Activated T-cell treated with anti-CD3 and anti-CD28 coated beads, Interleukin-2, amount 50 U/mL, for 48 hours (primary cell): Measurements from ENCODE around the gene IL20RA.
A peak's percentile ranks its signal among the peaks of the same experiment; 100 is the strongest.
"Not testable (repeated sequence)": the region's sequence is repeated elsewhere in the genome, so short reads cannot be mapped to it uniquely, and the experiment has no call there.

Experiments used
- DNase-seq, 2 experiments: peaks; one replicate each; pipeline ENCODE4 v3.0.0-alpha.2; 2020

The IL20RA gene

DNA sequence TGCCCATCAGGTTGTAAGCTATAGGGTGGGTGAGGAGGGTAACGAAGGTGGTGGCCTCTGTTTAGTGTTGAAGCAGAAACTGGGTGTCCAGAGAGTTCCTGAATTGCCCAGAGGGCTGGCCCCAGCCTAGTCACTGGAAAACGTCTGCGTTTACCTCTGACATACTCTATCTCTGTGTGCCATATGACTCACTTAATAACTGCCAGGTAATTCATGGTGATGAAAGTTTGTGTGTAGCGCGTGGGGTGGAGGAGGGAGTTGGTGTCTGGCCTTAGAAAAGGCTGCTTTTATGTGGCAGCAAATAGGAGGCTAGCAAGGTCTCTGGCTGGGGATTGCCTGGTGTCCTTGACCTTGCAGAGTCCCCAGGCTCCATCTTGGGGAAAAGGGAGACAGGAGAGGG, 75.3 kb downstream of the IL20RA start:
- DNase-seq = no peak

DNA sequence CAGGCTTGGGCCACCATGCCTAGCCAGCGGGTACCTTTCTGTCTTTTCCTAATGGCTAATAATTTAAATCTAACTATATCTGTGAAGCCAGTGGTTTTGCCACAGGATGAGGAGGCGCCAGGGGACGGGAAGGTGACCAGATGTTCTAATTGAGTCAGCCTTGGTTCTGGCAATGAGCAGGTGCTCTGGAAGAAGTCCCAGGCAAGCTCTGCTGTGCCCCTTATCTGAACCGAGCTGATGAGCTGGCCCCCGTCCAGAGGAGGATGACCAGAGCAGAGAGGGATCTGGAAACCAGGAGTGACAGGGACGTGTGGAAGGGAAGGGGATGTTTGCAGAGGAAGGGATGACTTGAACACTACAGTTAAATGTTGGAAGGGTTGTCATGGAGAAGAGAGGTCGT, 75.9 kb downstream of the IL20RA start:
- DNase-seq = no peak

DNA sequence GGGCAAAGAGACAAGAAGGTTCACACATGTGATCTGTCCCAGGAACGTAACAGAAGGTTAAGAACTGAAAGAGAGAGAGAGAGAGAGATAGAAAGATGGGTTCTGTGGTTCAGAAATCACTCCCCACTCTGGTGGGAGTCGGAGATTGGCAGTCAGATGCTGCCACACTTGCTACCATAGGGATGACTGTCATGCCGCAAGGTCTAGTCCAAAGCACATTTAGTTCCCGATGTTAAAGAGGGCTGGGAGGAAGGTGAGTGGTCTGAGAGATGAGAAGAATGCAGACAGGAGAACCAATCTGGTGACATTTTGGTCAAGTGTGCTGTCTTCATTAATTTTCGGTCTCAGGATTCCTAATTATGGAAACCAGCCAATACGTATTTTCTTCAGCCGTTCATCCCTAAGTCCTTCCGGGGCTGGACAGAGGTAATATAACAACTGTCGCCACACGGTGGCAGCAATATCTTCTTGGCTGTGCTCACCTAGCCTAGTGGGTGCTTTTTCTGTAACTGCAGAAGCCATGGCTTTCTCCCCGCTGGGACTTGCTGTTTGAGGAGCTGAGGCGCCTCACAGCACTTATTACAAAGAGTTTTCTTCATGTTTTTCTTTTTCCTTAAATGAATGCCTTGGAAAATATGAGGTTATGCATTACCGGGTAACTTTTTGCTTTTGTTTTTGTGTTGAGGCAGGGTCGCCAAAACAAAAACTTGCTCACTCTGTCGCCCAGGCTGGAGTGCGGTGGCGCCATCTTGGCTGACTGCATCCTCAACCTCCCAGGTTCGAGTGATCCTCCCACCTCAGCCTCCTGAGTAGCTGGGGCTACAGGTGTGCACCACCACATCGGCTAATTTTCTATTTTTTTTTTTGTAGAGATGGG, 76.7 kb downstream of the IL20RA start:
- DNase-seq = peak; percentile 71 to 76

DNA sequence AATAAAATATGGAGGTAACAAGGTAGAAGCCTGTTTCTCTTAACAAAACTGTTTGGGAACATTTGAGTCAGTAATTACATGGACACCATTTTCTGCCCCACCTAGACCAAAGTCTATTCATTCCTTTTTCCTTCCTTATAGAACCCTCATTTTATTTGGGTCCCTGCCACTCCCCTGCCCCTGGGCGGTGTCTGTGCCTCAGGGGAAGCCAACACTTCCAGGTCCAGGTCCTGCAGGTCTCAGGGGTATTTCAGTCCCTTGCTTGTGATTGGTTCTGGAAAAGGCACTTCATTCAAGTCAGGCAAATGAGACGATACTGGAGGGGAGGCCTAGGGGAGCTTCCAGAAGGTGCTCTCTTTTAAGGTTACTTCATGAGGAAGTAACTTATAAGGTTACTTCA, 80.4 kb downstream of the IL20RA start:
- no peak for DNase-seq

DNA sequence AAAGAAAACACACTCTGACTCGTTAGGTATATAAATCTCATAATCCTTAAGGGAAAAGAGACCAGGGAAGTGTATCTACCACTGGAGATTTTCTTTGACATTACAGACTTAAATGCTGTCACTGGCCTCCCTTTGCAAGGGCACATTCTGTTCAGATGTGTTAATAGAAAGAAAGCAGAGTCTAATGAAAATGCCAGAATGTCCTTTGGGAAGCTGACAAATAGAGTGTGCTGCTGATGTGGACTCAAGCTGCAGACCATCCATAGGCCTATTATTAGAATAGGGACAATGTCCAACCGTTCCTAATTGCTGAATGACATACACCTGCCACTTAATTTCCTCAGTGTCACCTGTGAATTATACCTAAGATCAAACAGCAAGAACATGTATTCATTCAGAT, 81.5 kb downstream of the IL20RA start:
- no peak for DNase-seq

DNA sequence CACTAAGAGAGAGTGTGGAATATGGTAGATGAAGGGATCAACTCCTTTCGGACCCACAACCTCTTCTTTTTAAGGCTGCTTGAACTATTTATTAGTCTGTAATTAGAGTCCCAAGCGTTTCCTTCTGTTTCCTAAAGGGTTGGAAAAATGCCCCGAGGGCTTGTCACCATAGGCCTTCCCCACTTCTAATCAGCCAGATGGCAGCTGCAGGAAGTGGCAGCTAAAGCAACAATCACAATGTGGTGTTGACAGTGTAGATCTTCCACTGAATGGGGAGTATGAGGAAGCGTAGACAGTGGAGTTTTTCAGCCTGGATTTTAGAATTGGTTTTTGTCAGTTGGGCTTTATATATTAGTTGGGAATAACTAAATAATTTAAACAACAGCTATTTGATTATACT, 82.1 kb downstream of the IL20RA start:
- no peak for DNase-seq

DNA sequence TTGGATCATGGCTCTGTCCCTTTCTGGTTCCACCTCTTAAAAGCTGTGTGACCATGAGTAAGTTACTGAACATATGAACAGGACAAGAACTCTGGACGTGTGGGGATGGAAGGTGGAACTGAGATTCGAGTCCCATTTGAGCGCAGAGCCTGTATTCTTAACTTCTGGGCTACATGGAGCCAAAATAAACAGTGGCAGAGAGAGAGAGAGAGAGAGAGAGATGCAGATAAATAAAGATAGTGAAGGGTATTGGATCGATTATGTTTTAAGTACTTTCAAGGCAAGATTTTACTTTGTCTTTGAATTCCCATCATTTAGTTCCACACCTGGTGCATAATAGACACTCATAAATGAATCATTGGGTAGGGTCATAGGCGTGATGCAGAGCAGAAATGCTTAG, 82.9 kb downstream of the IL20RA start:
- no peak for DNase-seq

DNA sequence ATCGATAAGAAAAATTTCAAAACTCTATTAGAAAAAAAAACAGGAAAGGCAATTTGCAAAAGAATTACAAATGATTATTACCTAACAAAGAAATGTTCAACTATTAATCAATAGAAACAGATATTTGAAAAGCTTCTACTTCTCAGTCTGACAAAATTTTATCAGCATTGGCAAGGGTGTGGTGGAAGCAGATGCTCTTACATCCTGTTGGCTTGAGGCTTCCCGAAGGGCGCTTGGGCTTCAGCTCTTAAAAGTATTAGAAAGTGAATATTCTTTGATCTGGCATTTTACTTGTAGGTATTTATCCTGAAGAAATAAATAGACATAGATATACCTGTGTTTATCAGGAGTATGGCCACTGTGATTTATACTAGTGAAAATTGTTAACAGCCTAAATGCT, 84.0 kb downstream of the IL20RA start:
- DNase-seq = no peak

DNA sequence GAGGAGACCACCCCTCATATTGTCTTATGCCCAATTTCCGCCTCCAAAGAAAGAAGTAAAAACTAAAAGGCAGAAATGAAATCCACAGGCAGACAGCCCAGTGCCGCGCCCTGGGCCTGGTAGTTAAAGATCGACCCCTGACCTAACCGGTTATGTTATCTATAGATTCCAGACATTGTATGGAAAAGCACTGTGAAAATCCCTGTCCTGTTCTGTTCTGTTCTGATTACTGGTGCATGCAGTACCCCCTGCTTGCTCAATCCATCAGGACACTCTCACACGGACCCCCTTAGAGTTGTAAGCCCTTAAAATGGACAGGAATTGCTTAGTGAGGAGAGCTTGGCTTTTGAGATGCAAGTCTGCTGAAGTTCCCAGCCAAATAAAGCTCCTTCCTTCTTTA, 84.8 kb downstream of the IL20RA start:
- DNase-seq = not testable (repeated sequence)

DNA sequence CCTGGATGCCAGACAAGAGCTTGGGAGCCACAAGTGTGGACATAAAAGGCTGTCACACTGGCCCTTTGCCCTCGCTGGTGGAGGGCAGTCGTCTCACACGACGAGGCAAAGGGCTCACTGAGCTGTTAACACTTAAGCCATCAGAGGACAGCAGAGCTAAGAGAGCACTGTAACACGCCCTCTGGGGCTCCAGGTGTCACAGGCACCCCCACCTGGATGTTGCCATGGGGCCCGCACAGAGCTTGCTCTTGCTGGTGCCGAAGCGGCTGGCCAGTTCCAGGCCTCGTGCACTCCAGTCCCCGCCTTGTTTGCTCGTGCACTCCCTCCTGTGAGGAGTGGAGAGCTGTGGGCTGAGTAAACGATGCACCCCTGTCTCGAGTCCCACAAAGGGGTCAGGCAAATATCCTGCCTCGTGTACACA, 85.3 kb downstream of the IL20RA start:
- no peak for DNase-seq

DNA sequence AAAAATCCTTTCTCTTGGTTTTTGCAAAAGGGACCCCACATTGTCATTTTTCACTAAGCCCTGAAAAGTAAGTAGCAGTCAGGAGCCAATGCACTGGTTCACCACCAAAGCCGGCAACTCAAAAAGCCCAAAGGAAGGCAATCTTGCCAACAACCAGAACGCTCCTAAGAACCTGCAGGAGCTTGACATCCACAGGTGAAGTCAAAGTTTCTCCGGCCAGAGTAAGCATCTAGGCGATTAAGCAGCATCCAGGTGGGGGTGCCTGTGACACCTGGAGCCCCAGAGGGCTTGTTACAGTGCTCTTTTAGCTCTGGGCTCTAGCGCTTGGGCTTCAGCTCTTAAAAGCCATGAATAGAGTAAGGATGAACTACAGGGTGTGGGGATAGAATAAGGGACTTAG, 86.6 kb downstream of the IL20RA start:
- DNase-seq = no peak

DNA sequence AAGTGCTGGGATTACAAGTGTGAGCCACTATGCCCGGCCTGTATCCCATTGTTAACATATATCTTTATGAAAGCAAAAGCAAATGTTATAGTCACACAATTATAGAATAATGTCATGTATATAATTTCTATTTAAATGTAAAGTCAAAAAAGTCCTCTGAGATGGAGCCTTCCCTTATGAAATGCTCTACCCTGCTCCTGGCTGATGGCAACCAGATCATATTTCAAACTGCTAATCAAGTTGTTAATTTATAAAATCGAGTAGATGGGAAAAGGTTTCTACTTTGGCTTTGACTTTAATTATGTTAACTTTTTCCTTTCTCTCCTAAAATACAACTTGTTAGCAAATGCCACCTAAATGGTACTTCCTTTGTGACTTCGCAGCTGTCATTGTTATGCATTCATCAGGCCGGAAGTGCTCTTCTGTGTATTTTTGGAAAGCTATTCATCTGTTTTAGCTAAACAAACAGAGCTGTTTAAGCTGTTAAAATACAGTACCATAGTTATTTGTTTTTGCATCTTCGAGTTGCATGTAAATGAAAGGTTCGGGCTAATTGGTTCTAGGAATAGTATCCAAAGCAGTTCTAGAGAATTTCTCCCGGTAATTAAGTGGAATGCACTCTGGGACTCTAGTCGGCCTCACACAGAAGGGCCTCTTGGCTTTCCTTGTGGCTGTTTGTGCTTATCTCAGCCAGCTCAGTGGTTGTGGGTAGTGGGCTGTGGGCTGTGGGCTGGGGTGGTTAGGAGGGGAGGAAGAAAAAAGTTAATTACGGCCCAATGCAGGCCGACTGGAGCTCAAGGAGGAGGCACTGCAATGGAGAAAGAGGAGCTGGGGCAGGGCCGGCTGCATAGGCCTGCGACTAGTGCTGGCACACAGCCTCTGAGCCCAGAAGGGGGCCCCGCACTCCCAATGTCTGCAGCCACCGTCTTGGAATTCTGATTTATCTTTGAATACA, 87.9 kb downstream of the IL20RA start:
- no peak for DNase-seq

DNA sequence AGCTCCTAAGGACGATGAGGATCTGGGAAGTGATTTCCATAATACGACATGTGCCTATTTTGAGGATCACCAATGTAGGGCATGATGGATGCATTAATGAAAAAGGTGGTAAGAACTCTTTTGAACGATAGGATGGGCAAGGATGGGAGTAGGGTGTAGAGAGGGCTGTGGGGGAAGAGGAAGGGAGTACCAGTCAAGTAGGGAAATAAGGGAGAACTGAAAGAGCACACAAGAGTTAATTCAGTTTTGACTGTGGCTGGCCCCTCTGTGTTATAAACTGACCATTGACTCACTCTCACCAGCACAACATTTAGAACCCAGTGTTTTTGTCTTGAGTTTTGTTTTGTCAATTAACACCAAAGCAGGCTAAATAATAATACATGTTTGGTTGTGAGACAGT, 89.6 kb downstream of the IL20RA start:
- DNase-seq = no peak

DNA sequence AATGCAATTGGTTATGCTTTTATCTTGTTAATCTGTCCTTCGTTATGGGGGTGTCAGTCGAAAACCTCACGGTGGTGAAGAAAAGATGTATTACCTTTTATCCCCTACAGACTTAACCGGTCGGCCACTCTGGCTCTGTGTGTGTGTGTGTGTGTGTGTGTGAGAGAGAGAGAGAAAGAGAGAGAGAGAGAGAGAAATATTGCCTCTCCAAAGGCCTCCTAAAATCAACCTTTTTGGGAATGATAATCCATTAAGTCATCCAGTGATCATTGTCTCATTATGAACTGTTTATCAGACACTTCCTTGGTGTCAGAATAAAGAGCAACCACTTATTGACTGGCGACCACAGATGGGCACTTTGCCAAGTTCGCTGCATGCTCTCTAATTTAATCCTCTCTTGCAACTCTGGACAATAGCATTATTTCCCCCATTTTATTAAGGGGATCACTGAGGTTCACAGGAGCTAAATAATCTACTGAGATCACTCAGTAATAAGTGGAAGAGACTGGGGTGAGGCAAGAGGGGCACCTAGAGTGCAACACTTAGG, 92.0 kb downstream of the IL20RA start:
- no peak for DNase-seq

DNA sequence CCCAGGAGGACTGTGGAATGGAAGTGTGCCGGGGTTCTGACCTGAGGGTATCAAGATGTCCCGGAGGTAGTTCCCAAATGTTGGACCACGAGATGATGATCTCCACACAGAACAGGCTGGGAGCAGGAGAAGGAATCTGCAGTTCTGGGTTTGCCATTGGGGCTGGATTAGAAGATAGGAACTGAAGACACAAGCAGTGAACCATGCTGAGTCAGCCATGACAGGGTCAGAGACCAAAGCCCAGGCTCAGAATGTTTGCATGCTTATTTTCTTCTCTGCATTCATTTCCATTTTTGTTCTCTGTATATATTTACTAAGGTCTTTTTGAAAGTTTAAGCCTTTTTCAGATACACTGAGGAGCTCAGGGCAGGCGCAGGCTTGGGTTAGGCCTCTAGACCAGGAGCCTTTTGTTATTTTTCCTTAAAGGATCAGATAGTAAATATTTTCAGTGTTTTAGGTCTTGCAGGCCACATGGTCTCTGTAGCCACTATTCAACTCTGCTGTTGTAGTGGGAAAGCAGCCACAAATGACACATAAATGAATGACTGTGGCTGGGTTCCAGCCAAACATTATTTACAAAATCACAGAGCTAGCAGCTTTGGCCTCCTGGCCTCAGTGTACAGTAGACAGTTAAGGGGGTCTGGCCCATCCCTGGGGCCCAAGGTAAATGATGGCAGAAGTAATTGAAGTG, 94.2 kb downstream of the IL20RA start:
- no peak for DNase-seq
